ENCODE results near the gene OSM. TPM values are rescaled to one million over a fixed set of nuclear protein-coding genes. Genes with fewer than 3 reads are reported as not detected.
A peak's percentile ranks its signal among the peaks of the same experiment; 100 is the strongest.

The OSM gene
- not detected in 2 replicates for total RNA-seq (2014; rRNA removed; shearing (Covaris generic); ENCODE audit: low replicate concordance)

DNA sequence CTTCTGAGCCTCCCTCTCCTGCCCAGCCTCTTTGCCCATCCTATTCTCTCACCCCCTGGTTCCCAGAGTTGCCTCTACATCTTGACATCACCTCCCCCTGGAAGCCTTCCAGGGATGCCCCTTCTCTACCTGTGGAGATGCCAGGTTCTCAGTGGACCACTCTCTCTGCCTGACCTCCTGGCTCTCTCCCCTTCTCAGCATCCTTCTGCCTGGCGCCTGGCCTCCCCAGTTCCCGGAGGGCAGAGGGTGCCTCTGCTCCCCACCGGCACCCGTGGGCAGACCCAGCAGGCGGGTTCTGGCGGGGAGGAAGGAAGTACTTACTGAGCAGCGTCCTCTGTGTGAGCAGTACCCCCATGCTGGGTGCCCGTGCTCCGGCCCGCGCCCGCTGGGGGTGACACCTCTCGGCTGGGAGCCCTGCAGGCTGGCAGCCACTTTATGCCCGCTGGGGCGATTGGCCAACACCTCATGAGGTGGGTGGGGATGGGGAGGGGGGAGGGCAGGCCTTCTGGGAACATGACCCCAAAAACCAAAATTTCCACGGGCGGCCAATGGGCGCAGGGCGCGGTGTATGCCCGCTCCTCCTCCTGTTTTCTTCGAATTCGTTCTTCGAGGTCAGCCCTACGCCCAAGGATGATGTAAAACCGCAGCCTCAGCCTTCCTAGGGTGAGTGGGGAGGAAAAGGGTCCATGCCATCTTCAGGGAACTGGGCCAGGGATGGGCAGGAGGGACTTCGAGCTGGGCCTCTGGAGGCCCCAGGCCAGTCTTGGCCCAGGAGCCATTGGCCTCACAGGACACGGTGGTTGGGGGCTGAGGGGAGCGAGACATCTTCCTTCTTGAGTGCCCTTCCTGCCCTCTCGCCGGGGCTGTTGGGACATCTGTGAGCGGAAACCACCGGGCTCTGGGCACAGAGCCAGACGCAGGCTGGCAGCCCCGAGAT is at the start of gene OSM:
Gene OSM (minus strand): TSS at position 407 of the 937 bp plus-strand sequence. CDS start 52 bp downstream, at position 355.
- peak within 1 kb of the TSS; percentile 81; the same call in 1 of the 2 replicates for H2AFZ ChIP-seq (ENCODE audit: low read length)
- peak within 1 kb of the TSS; percentile 88 for H3K9ac ChIP-seq (ENCODE audit: low read length)
- H3K36me3 ChIP-seq (ENCODE audit: insufficient read depth, low read length), result no peaks in the 10 kb centered on the region
- peak within 1 kb of the TSS; percentile 93 for H3K4me2 ChIP-seq (ENCODE audit: low read depth, low read length, poor library complexity, severe bottlenecking)
- H3K27ac ChIP-seq (ENCODE audit: low read length), result no peak within 1 kb of the TSS
- peaks cover 26% of the 10 kb centered on the region for H3K4me1 ChIP-seq (ENCODE audit: low read length)
- H3K9me2 ChIP-seq (replicated peaks; ENCODE audit: insufficient read depth, low read length), result no peaks in the 10 kb centered on the region
- no peaks in the 10 kb centered on the region for H3K9me3 ChIP-seq (ENCODE audit: low read length)
- H4K20me1 ChIP-seq (ENCODE audit: insufficient read depth, low read depth, low read length), result peaks cover 14% of the 10 kb centered on the region; the same call in 1 of the 2 replicates
- peak within 1 kb of the TSS; percentile 79 for H3K4me3 ChIP-seq (ENCODE audit: low read length)
- DNase-seq, result peak; percentile 81
- no peaks in the 10 kb centered on the region for H3K79me2 ChIP-seq (ENCODE audit: low read length)
- no peaks in the 10 kb centered on the region for H3K27me3 ChIP-seq (ENCODE audit: low read length)

DNA sequence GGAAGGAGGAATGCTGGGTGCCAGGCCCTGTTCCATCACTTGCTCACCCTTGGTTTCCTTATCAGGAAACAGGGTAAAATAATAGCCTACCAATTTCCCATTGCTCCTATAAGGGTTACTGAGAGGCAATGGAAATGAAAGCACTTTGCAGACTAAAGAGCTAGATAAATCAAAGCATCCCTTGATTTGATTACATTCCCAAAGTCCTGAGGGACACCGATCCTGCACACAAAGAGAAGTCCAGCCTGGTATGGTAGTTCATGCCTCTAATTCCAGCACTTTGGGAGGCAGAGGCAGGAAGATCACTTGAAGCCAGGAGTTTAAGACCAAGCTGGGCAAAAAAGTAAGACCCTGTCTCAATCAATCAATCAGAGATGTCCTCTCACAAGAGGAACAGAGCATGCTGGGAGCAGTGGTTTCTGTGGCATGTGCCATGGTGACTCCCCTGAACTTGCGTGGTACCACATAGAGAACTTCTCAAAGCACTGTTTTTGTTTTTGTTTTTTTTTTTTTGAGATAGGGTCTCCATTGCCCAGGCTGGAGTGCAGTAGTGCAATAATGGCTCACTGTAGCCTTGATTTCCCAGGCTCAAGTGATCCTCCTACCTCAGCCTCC is 49.4 kb upstream of the OSM start:
- Histone ChIP-seq H3K27ac (ENCODE audit: low read length) (no peak overlapping the region), H3K9ac (ENCODE audit: low read length) (no peak overlapping the region), H4K20me1 (ENCODE audit: insufficient read depth, low read depth, low read length) (peaks cover 16% of the 10 kb centered on the region), H3K9me2 (replicated peaks; ENCODE audit: insufficient read depth, low read length) (no peaks in the 10 kb centered on the region), H2AFZ (ENCODE audit: low read length) (no peak overlapping the region), H3K4me1 (ENCODE audit: low read length) (peaks cover 6% of the 10 kb centered on the region), H3K36me3 (ENCODE audit: insufficient read depth, low read length) (no peaks in the 10 kb centered on the region), H3K4me3 (ENCODE audit: low read length) (no peak overlapping the region), H3K9me3 (ENCODE audit: low read length) (no peaks in the 10 kb centered on the region), H3K79me2 (ENCODE audit: low read length) (peaks cover 22% of the 10 kb centered on the region), H3K27me3 (ENCODE audit: low read length) (no peaks in the 10 kb centered on the region), H3K4me2 (ENCODE audit: low read depth, low read length, poor library complexity, severe bottlenecking) (no peak overlapping the region)
- DNase-seq, result no peak

DNA sequence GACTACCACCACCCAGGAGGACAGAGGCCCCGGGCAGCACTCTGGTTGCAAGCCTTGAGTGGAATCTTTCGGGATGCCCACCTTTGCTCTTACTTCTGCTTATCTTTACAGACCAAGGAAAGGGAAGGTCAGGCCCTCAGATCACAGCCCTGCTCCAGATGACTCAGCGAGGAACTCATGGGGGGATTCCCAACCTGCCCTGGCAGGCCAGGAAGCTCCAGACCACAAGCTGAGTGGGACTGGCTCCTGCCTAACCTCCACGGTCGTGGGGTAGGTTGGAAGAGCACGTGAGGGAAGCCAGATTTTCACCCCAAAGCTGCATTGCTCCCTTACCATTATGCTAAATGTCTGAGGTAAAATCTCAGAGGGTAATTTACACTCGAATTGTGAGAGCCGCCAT is 48.3 kb upstream of the OSM start:
- Histone ChIP-seq H3K27me3 (ENCODE audit: low read length) (no peaks in the 10 kb centered on the region), H3K9ac (ENCODE audit: low read length) (no peak overlapping the region), H3K4me3 (ENCODE audit: low read length) (no peak overlapping the region), H2AFZ (ENCODE audit: low read length) (no peak overlapping the region), H3K79me2 (ENCODE audit: low read length) (peaks cover 22% of the 10 kb centered on the region), H3K27ac (ENCODE audit: low read length) (no peak overlapping the region), H3K4me1 (ENCODE audit: low read length) (peaks cover 17% of the 10 kb centered on the region), H4K20me1 (ENCODE audit: insufficient read depth, low read depth, low read length) (peaks cover 21% of the 10 kb centered on the region), H3K9me3 (ENCODE audit: low read length) (no peaks in the 10 kb centered on the region), H3K9me2 (replicated peaks; ENCODE audit: insufficient read depth, low read length) (no peaks in the 10 kb centered on the region), H3K4me2 (ENCODE audit: low read depth, low read length, poor library complexity, severe bottlenecking) (no peak overlapping the region), H3K36me3 (ENCODE audit: insufficient read depth, low read length) (no peaks in the 10 kb centered on the region)
- DNase-seq, result no peak

DNA sequence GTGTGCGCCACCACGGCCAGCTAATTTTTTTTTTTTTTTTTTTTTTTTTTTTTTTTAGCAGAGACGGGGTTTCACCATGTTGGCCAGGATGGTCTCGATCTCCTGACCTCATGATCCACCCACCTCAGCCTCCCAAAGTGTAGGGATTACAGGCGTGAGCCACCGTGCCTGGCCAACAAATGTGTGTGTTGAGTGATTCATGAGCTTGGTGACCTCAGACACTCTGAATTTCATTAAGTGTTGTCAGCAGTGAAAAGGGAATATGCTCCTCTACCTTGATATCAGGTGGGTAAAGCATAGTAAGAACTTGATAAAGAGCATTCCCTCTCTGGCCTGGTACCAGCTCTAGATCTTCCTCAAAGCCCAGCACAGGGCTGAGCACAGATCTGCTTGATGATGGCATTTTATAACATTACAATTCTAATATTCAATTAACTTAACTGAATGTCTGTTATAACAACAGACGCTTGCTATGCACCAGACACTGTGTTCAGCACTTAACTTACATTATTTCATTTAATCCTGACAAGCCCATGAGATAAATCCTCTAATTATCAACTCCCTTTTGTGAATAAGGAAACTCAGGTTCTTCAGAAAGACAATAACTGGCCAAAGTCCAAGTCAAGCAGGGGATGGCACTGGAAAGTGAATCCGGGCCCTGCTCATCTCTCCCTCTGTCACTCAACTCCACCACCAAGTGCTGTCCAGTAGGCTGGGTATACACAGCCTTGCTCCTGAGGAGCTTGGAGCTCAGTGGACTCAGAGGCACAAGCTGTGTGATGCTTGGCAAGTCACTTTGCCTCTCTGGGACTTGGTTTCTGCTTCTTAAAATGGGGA is 47.1 kb upstream of the OSM start:
- Histone ChIP-seq H3K4me1 (ENCODE audit: low read length) (peaks cover 28% of the 10 kb centered on the region), H3K9me2 (replicated peaks; ENCODE audit: insufficient read depth, low read length) (no peaks in the 10 kb centered on the region), H2AFZ (ENCODE audit: low read length) (no peak overlapping the region), H3K4me3 (ENCODE audit: low read length) (no peak overlapping the region), H3K27ac (ENCODE audit: low read length) (no peak overlapping the region), H3K79me2 (ENCODE audit: low read length) (peaks cover 25% of the 10 kb centered on the region), H3K4me2 (ENCODE audit: low read depth, low read length, poor library complexity, severe bottlenecking) (no peak overlapping the region), H3K27me3 (ENCODE audit: low read length) (no peaks in the 10 kb centered on the region), H3K9me3 (ENCODE audit: low read length) (no peaks in the 10 kb centered on the region), H3K9ac (ENCODE audit: low read length) (no peak overlapping the region), H3K36me3 (ENCODE audit: insufficient read depth, low read length) (no peaks in the 10 kb centered on the region), H4K20me1 (ENCODE audit: insufficient read depth, low read depth, low read length) (peaks cover 28% of the 10 kb centered on the region)
- no peak for DNase-seq

DNA sequence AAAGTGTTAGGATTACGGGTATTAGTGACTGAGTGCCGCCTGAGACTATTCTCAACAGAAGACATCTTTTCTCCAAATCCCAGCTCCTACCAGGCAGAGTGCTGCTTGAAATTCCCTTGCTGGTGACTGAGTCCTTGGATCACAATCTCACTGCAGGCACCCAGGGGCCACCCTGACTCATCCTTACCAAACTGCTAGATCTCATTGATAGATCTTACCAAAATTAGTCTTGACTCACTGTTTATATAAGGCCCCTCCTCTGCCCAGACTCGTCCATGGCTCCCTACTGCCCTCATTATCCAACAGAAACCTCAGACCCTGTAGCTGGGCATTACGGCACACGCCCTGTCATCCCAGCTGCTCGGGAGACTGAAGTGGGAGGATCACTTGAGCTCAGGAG is 45.4 kb upstream of the OSM start:
- Histone ChIP-seq H2AFZ (ENCODE audit: low read length) (no peak overlapping the region), H3K9me3 (ENCODE audit: low read length) (no peaks in the 10 kb centered on the region), H3K4me3 (ENCODE audit: low read length) (no peak overlapping the region), H3K4me2 (ENCODE audit: low read depth, low read length, poor library complexity, severe bottlenecking) (no peak overlapping the region), H4K20me1 (ENCODE audit: insufficient read depth, low read depth, low read length) (peaks cover 28% of the 10 kb centered on the region), H3K27me3 (ENCODE audit: low read length) (no peaks in the 10 kb centered on the region), H3K4me1 (ENCODE audit: low read length) (peaks cover 38% of the 10 kb centered on the region), H3K9ac (ENCODE audit: low read length) (no peak overlapping the region), H3K27ac (ENCODE audit: low read length) (no peak overlapping the region), H3K36me3 (ENCODE audit: insufficient read depth, low read length) (no peaks in the 10 kb centered on the region), H3K79me2 (ENCODE audit: low read length) (peaks cover 32% of the 10 kb centered on the region), H3K9me2 (replicated peaks; ENCODE audit: insufficient read depth, low read length) (no peaks in the 10 kb centered on the region)
- DNase-seq, result no peak

DNA sequence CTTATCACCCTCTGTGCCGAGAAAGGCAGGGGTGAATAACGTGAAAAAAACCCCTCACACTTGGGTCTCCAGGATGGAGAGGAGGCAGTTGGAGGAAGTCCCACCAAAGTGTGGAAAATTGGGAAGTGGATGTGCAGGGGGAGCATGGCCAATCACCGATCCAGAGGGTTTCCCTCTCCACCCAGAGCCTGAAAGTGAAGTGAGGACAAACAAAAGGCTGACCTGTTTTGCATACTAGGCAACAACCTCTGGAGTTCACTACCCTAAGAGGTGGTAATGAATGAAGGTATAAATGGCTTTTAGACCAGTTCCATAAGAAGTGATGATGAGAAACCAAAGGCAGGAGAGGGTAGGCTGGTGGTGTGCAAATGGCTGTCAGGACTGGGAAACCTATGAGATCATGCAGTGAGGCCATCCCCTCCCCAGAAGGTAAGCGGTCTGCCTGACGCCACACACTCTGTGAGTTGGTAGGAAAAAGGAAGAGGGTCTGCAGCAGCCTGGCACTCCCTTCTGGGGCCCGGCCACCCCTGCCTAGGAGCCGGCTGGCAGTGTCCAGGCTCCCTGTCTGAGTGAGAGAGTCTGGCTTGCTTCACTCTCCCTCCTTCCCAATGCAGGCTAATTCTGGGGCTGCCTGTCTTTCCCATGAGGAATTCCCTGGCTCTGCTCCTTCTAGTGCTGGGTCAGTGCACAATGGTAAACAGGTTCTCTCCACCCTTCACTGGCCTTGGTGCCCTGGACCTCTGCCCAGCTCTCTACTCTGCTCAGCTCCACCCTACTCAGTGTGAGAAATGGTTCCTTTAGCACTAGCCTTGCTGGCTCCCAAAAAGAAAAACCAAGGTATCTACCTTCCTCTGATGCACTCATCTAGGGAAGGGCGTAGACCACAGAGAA is 44.5 kb upstream of the OSM start:
- Histone ChIP-seq H3K4me2 (ENCODE audit: low read depth, low read length, poor library complexity, severe bottlenecking) (no peak overlapping the region), H3K36me3 (ENCODE audit: insufficient read depth, low read length) (no peaks in the 10 kb centered on the region)

DNA sequence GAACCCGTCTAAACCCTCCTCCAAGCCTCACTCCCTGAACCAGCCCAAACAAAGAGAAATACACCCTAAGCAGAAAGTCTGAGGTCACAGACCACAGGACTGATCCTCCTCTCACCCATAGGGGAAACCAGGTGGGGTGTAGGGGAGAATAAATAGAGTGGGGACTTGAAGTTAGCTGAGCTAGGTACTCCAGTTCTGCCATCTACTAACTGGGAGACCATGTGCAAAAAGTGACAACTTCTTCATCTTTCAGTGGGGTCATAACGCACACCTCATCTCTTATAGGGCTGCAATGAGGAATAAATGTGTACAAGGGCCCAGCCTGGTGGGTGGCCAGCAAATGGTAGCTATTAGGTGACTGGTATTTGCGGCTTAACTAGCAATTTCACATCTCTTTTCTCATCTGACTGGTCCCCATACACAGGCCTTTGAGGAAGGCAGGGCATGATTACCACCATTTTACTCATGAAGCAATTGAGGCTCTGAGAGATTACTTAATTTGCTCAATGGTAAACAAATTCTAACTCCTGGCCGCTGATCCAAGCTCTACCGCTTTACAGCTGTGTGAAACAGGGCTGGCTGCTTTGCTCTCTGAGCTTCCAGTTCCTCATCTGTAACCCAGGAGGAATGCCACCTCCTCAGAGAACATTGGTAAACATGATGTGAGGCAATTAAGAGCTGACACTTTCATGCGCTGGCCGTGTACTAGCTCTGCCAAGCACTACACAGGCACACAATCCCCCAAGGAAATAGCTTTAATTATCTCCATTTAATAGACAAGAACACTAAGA is 43.5 kb upstream of the OSM start:
- H3K4me3 ChIP-seq (ENCODE audit: low read length), result no peak overlapping the region
- H3K79me2 ChIP-seq (ENCODE audit: low read length), result peaks cover 35% of the 10 kb centered on the region; the same call in 1 of the 2 replicates
- H3K9me3 ChIP-seq (ENCODE audit: low read length), result no peaks in the 10 kb centered on the region
- H4K20me1 ChIP-seq (ENCODE audit: insufficient read depth, low read depth, low read length), result peaks cover 28% of the 10 kb centered on the region
- H3K36me3 ChIP-seq (ENCODE audit: insufficient read depth, low read length), result no peaks in the 10 kb centered on the region
- no peak for DNase-seq
- H3K4me1 ChIP-seq (ENCODE audit: low read length), result peaks cover 57% of the 10 kb centered on the region
- no peak overlapping the region for H3K9ac ChIP-seq (ENCODE audit: low read length)
- H3K4me2 ChIP-seq (ENCODE audit: low read depth, low read length, poor library complexity, severe bottlenecking), result no peak overlapping the region
- H2AFZ ChIP-seq (ENCODE audit: low read length), result no peak overlapping the region
- no peaks in the 10 kb centered on the region for H3K27me3 ChIP-seq (ENCODE audit: low read length)
- H3K9me2 ChIP-seq (replicated peaks; ENCODE audit: insufficient read depth, low read length), result no peaks in the 10 kb centered on the region
- no peak overlapping the region for H3K27ac ChIP-seq (ENCODE audit: low read length)

More for the DNA sequence above, 44.5 kb upstream of the OSM start:
- peaks cover 48% of the 10 kb centered on the region for H3K4me1 ChIP-seq (ENCODE audit: low read length)
- H3K9me2 ChIP-seq (replicated peaks; ENCODE audit: insufficient read depth, low read length), result no peaks in the 10 kb centered on the region
- H3K27me3 ChIP-seq (ENCODE audit: low read length), result no peaks in the 10 kb centered on the region
- no peak for DNase-seq
- H3K27ac ChIP-seq (ENCODE audit: low read length), result no peak overlapping the region
- no peak overlapping the region for H3K9ac ChIP-seq (ENCODE audit: low read length)
- H2AFZ ChIP-seq (ENCODE audit: low read length), result no peak overlapping the region
- H3K9me3 ChIP-seq (ENCODE audit: low read length), result no peaks in the 10 kb centered on the region
- H3K4me3 ChIP-seq (ENCODE audit: low read length), result no peak overlapping the region
- H4K20me1 ChIP-seq (ENCODE audit: insufficient read depth, low read depth, low read length), result peaks cover 28% of the 10 kb centered on the region
- peaks cover 35% of the 10 kb centered on the region for H3K79me2 ChIP-seq (ENCODE audit: low read length)
